Measurements from ENCODE around the gene TARS2.

GRCh38 chr1:150466964-150467363 lies 20.3 kb upstream of the TARS2 start:
- TF ChIP-seq, protein P1, sequence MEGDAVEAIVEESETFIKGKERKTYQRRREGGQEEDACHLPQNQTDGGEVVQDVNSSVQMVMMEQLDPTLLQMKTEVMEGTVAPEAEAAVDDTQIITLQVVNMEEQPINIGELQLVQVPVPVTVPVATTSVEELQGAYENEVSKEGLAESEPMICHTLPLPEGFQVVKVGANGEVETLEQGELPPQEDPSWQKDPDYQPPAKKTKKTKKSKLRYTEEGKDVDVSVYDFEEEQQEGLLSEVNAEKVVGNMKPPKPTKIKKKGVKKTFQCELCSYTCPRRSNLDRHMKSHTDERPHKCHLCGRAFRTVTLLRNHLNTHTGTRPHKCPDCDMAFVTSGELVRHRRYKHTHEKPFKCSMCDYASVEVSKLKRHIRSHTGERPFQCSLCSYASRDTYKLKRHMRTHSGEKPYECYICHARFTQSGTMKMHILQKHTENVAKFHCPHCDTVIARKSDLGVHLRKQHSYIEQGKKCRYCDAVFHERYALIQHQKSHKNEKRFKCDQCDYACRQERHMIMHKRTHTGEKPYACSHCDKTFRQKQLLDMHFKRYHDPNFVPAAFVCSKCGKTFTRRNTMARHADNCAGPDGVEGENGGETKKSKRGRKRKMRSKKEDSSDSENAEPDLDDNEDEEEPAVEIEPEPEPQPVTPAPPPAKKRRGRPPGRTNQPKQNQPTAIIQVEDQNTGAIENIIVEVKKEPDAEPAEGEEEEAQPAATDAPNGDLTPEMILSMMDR (IDR thresholded peaks at IDR 0.05) = no peak
- no peak for TF ChIP-seq POLR2A (IDR thresholded peaks at IDR 0.05)
